Islet precursor cell (in vitro differentiated cells): ENCODE results near the gene XPR1.
A peak's percentile ranks its signal among the peaks of the same experiment; 100 is the strongest.

Experiments
- DNase-seq: peaks from one replicate; pipeline ENCODE4 v3.0.0-alpha.2; 2018

XPR1 gene

DNA sequence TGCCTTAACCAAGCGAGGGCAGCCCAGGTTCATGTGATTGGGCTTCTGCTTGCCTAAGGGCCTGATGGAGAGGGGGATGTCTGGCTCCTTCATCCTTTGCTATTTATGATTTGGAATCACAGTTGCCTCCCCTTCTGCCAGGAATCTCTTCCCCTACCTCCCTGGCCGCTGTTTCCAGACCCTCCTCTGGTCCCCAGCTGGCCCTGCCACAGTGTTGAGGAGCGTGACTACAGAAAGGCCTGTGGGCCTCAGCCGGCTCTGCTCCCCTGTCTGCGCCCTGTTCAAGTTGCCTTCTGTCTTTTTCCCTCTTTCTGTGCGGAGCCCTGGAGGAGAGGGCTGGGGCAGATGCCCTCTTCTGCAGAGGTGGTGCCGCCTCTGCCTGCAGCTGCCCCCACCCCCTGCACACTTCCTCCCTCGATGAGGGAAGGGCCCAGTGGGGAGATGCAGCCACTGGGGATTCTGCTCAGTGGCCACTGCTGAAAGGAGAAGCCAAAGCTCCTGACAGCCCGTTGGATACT, 287.4 kb downstream of the XPR1 start:
- DNase-seq, result no peak

DNA sequence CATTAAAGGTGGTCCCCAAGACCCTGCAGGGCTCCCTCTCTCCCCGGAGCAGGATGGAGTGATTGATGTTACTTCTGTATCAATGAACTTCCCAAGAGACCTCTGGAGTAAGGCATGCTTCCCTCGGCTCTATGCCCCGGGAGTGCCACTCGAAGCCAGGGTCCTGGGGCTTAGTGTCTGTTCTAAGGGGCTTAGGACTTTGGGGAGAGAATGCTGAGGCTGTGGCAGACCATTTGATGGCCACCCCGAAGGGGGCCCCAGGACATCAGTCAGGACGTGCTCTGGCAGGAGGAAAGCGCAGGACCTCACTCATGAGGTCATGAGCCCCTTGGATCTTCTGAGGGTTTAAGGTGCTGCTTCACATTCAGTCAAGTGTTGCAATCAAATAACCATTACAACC, 288.4 kb downstream of the XPR1 start:
- DNase-seq, result no peak

DNA sequence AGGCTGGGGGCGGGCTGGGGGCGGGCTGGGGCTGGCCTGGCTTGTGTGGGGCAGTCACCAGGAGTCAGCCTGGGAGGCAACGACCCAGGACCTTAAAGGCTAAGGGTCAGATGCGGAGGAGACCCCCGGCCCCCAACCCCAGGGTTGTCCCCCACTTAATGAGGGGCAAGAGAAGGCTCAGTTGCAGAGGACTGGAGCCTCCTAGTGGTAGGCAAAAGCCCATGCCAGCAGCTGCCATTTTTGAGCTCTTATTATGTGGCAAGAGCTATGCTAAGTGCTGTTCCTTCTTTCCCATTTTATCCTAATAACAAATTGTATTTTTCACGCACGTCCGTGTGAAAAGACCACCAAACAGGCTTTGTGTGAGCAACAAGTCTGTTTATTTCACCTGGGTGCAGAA, 288.9 kb downstream of the XPR1 start:
- DNase-seq, result no peak

DNA sequence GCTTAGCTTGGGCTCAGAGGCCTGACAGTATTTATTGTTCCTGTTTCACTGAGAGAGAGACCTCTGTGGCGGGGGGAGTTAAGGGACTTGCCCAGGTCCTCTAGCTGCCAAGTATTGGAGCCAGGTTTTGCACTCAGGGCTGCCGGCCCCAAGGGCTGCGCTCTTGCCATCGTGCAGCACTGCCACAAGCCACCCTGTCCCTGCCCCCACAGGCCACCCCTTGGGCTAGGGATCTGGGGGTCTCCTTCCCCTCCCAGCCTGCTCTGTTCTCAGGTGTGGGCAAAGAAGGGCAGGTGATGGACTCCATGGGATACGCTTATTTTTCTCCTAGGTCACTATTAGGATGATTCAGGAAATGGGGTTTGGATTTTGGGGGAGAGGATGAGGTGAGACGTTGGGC, 289.6 kb downstream of the XPR1 start:
- DNase-seq, result no peak

DNA sequence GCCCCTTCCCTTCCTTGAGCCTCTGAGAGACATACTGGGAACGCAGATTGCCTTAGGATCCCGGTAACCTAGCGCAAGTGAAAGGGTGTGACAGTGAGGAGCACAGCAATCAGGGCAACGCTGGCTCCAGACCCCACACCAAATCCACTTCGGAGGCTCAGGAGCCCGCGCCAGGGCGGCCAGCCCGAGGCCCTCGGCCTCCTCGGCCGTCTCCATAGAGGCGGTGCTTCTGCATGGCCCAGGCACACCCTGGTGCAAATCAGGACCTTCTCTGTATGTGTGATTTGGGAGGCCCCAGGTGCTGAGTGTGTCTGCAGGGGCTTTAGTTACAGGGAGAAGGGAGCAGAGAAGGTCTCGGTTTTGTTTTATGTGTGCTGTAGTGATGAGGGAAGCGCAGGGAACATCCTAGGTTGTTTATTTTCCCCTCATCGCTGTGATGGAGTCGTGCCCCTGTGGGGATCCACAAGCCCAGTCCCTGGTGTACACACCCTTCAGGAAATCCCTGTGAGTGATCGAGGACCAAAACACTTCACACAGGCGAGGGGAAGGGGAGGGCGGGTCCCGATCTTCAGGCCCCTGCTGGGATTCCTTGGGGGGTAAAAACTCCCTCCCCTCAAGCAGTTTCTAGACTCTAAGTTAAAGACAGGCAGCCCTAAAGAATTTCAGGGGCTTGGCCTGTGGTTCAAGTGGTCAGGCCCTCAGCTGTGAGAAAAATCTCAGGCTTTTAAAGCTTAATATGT, 290.2 kb downstream of the XPR1 start:
- DNase-seq, result no peak

DNA sequence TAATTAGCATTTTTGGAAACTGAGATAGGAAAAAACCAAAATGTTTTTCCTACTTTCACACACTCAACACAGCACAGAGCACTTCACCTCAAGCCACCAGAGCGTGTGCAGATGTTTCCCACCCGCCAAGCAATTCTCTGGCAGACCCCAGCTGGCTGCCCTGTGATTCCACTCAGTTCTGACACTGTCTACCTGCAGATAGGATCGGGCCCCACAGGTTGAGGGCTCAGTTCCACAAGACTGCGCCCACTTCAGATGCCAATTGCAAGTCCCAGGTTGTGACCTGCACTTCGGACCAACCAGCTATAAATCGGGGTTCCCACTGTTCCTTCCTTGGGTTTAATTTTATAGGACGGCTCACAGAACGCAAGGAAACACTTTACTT, 290.8 kb downstream of the XPR1 start:
- DNase-seq, result no peak

DNA sequence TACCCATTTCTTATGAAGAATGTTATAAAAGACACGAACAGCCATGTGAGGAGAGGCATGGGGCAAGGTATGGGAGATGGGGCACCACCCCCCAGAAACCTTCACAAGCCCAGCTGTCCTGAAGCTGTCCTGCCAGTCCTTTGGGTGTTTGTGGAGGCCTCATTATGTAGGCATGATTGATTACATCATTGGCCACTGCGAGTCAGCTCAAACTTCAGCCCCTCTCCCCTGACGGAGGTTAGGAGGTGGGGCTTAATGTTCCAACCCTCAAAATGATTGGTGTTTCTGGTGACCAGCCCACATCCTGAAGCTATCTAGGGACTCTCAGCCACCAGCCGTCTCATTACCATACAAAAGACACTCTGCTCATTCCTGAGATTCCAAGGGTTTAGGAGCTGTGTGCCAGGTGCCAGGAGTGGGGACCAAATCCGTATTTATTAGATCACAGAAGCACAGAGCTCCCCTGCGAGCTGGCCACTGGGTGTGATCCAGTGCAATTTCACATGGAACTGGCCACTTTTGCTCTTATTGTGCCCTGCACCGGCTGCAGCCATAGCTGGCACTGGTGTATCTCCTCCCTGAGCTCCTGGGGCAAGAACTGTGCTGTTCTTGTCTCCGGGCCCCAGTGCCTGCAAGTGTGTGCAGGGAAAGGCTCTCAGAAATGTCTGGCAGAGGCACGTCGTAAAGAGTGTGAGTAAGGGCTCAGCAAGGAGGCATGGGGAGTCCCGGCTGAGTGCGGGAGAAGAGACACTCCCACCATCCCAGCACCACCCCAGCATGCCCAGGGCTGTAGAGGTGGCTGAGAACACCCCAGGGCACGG, 291.4 kb downstream of the XPR1 start:
- DNase-seq, result peak; percentile 93

DNA sequence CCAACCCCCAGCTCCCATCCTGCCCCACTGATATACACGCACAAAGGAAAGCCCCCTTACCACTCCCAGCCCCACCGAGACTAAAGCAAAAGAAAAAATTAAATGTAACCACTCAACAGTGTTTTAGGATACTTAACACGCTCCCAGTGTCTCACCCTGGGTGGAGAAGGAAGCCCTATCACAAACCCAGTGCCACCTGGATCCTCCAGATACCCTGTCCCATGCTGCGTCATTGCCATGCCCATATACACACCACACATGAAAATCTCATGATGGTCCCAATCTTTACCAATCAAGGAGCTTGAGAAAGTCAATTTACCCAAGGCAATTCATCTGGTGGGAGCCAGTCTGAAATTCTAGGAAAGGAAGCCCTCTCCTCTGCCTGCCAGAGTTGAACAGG, 292.1 kb downstream of the XPR1 start:
- no peak for DNase-seq

DNA sequence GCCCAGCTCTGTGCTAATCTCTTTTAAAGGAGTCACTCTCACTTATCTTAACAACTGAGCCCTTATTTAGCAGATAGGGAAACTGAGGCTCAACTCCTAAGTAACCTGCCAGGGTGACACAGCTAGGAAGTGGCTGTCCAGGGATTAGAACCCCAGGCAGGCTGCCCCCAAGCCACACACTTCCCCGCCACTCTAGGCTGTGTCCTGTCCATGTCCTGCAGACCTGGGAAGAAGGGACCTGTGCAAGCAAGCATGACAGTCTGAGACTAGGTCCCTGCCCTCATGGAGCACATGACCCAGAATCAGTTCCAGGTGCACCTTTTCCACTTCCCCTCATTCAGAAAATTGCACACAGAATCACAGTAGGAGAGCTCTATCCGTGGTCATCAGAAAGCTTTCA, 293.1 kb downstream of the XPR1 start:
- DNase-seq, result no peak

DNA sequence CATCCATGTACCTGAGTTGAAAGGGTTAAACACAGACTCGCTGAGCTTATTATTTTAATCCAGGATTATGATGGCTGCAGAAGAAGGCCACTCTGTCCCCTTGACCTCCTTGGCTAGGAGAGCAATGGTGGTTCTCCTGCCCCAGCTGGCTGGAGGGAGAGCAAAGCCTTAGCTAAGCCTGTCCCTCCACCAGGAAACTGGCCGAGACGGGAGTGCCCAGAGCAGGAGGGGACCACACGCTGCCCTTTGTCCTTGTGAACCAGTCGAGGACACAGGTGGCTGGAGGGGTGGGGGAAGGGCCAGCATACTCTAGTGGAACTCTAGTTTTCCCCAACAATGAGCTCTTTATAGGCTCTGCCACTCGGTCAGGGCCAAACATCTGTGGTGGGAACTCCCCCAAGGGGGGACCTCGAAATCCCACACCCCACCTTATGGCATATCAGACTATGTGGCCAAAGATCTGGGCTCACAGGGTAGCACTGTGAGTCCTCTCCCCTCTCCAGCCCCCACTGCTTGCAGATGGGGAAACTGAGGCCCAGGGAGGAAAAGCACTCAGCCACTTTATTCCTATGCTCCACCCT, 293.7 kb downstream of the XPR1 start:
- no peak for DNase-seq

DNA sequence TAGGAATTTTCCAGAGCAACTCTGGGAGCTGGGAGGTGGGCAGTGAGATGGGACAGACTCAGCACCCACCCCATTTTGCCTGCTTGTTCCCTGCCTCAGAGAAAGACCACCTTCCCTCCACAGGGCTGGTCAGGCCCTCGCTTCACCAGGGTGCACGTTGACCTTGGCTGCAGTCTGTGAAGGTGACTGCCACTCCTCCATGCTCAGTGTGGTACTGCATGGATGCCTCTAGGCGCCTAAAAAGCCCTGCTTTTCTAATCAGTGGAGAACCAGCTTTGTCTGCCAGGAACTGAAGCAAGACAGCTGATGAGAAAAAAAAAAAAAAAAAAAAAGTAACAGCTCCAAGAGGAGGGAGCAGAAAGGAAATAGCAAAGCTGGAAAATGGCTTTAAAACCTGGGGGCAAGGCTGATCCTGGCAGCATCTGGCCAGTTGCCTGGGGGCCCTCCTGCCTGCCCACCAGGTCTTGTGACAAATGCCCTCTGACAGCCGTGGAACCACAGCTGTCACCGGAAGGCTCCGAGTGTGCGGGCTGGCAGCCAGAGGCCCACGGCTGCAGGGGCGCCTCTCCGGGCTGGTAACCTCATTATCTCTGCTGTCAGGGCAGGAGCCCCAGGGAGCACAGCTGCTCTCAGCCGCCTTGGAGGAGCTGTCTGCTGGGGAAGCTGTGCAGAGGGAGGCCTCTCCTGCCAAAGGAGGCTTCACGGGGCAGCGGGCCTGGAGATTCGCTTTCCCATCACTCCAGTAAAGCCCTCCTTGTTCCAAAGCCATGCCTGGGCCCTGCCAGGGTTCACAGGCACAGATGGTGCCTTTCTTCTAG, 294.6 kb downstream of the XPR1 start:
- no peak for DNase-seq

DNA sequence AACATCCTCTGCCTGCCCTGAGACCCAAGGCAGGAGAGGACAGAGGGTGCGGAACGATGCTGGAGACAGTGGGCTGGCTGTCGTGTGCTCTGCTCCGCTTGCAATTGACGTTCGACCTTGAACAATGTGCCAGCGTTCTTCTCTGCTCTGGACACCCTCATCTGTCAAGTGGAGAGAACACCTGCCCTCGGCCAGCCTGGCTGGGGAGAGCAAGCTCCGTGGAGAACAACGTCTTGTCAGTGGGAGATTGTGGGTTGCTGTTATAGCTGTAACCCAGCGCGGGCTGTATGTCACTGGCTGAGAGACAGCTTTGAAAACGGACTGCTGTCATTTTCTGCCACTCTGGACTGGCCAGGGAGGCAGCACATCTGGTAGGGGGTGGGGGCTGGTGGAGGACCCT, 295.5 kb downstream of the XPR1 start:
- no peak for DNase-seq

DNA sequence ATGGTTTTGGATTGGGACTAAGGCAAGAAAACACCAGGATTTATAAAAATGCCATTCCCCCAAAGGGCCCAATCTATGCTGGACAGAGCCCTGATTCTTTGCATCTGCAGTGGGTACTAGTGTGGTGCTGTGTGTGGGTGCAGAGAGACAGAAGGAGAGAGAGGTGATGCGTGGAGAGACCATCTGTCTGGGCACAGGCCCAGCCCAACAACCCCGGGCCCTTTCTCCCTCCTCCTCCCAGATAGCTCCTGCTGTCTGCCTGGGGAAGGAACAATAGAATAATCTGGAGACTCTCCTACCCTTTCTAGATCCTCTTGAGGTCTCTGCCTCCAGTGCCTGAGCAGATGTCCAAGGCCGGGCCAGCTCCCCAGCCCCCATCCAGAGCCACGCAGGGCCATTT, 296.0 kb downstream of the XPR1 start:
- no peak for DNase-seq

DNA sequence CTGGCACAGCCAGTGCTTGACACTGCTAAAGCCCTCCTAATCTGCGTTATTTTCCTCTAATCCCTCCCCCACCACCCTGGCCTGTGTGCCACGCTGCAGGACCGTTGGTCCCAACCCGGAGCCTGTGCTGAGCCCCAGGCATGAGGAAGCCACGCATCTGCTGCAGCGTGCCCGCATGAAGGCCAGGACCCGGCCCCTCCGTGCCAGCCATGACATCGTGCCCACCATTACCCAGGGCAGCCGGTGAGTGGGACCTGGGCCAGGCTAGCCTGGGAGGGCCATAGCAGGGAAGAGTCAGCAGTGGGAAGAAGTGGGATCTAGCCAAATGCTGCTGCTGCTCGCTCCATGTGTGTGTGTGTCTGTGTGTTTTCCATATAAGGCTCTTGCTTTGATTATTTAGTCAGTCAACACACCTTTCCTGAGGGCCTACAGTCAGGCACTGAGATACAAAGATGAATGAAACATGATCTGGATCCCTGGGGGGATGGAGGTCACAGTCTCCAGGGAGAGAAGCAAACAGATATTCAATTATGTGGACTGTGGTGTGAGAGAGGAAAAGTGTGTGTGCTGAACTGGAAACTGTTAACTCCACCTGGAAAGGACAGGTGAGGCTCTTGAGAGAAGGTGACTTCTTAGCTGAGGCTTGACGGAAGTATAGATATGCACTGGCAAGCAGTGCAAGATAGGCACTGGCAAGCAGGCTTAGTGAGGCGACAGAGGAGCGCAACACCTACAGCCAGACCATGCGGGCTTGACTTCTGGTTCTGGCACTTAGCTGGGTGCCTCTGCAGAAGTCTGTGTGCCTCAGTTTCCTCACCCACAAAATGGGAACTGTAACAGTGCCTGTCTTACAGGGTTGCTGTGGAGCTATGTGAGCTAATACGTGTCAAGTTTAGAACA, 296.8 kb downstream of the XPR1 start:
- DNase-seq, result no peak

DNA sequence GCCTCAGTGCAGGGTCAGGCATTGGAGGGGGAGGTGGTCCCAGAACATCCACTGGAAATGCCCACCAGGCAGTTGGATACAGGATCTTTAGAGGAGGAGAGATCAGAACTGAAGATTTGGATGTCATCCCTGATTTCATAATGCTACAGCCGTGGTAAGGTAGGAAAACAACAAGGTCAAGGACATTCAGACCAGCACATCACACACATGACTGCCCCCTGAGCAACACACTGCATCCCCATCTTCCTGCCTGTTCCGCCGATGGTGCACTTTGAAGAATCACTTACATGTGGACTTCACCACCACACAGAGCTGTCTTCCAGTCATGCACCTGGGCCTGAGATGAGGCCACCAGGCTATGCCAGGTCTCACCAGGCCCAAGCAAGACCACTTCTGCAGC, 297.6 kb downstream of the XPR1 start:
- DNase-seq, result no peak

DNA sequence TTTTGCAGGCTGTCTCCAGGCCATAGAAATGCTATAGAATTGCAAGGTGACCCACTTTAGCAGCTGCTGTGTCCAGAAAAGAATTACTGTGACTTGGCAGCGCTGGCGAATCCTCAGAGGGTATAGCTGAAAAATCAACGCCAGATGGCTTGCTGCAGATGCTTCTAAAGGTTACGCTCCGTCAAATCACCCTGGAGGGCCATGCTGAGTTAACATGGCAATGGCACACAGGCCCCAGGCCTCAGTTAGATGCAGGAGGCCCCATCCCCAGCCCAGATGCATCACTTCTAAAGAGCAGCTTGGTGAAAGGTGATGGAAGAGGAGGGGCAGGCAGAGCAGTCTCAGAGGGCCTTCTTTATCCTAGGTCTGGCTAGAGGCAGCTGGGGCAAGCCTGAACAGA, 298.9 kb downstream of the XPR1 start:
- DNase-seq, result no peak

DNA sequence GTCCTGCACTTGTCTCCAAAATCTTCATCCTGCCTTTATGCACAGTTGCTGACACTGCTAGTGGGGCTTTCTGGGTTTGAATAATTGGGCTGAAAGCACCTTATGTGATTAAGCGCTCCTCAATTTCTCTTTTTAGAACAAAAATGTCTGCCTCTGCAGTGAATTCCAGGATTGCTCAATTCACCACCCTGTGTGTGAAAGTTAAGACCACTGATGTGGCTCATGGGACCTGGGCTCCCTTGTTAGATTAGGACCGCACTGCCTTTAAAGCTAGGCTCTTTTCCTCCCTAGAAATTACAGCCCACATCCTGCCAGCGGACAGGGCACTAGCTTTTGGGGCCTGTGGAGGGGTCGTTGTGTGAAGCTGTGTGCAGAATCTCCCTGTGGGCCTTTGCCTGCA, 299.7 kb downstream of the XPR1 start:
- DNase-seq, result no peak

DNA sequence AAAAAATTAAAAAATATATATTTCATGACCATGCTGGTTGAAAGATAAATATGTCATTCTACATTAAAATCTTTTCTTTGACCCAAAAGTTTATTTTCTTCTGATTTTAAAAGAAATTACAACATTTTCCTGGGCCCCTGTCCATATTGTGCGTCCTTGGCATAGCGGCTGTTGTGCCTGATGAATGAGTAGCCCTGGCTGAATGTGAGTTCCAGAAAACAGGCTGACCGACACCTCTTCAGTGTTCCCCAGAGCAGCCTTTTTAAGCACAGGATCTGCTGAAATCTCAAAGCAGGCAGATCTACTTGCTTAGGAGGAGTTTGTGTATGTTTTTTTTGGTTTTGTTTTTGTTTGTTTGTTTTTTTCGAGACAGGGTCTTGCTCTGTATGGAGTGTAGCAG, 300.6 kb downstream of the XPR1 start:
- no peak for DNase-seq

DNA sequence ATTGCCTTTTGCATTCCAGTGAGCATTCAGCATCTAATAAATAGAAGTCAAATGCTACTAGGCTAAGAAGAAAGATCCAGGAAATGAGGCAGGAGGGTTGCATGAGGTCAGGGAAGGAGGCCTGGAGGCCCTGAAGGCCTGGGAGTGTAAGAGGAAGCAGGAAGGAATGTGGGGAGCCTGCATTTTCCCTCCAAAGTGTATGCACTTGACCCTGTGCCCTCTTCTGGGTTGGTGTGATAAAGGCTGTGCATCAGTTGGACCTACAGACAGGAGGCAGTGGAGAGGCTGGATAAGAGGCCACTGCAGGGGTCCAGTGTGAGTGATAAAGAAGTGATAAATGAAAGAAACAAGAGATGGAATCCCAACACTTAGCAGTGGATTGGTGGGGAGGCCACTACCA, 301.3 kb downstream of the XPR1 start:
- no peak for DNase-seq

DNA sequence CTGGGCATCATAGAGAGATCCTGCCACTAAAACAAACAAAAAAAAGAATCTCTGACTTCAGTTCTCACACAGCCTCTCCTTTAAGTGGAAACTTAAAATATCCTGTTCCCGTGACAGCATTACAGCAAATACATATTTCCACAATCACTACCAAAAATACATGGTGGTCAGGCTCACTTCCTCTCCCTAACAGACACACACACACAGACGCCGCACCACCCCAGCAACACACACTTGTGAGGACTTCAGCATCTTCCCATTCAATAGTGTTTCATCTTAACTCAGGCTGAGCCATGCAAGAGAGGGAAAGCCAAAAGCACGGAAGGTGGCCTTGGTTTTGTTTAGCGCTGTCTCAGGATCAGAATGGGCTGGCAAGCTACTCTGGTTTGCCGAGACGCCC, 302.7 kb downstream of the XPR1 start:
- no peak for DNase-seq

DNA sequence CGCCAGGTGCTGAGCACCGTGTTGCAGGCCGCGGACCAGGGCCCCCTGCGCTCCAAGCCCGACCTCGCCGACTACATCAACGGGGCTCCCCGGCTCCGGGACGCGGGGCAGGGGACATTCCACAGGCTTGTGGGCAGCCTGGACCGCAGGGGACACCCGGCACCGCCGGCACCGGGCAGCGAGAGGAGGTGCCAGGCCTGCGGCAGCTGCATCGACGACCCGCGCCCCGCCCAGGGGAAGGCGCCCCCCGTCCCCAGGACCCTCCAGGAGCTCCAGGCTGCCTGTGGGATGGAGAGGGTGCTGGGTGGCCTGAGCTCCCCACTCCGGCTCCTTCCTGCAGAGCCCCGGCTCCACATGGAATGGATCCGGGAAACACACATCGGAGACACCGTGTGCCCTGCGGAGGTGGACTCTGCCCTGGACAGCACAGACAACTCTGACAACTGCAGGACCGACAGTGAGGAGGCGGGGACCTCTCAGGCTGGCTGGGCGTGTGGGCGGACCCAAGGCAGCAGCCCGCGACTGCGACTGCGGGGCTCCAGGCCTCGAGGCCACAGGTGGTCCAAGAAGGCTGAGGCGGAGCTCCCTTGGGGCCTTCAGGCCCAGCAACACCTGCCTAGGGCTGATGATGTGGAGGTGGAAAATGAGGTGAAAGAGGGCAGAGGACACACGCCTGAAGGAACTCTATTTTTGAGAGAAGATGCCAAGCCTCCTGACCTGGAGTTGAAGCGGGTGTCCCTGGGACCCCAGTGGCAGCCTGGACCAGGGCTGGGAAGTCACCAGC, 303.7 kb downstream of the XPR1 start:
- no peak for DNase-seq
